ENCODE data around the gene RTN4R. TPM values are rescaled to one million over a fixed set of nuclear protein-coding genes. Genes with fewer than 3 reads are reported as not detected.

Gene RTN4R
- total and polyA plus RNA-seq, 2 experiments from 2014 or later = 10.6 to 38.4 TPM

DNA sequence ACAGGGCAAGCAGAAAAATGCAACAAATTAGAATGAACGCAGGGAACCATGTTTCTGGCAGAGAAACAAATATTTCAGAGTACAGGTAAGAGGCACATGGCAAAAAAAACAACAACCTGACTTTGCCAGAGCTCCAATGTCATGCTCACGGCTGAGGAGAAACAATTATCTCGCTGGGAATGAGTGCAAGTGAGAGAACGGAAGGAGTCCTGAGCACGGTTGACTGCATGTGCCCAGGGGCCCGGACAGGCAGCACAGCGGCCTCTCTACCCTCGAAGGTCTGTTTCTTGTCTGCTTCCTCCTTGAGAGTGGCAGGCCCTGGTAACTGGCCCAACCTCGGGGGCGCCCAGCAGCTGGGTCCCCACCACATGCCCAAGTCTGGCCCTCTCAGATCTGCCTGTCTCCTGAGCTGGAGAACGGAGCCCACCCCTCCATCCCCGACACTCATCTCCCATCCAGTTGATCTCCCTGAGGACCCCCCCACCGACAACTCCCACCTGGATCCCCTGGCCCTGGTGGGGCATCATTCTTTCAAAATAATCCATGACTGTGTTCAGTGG lies 24.6 kb upstream of the RTN4R start (continued):
- TF ChIP-seq, protein P1, sequence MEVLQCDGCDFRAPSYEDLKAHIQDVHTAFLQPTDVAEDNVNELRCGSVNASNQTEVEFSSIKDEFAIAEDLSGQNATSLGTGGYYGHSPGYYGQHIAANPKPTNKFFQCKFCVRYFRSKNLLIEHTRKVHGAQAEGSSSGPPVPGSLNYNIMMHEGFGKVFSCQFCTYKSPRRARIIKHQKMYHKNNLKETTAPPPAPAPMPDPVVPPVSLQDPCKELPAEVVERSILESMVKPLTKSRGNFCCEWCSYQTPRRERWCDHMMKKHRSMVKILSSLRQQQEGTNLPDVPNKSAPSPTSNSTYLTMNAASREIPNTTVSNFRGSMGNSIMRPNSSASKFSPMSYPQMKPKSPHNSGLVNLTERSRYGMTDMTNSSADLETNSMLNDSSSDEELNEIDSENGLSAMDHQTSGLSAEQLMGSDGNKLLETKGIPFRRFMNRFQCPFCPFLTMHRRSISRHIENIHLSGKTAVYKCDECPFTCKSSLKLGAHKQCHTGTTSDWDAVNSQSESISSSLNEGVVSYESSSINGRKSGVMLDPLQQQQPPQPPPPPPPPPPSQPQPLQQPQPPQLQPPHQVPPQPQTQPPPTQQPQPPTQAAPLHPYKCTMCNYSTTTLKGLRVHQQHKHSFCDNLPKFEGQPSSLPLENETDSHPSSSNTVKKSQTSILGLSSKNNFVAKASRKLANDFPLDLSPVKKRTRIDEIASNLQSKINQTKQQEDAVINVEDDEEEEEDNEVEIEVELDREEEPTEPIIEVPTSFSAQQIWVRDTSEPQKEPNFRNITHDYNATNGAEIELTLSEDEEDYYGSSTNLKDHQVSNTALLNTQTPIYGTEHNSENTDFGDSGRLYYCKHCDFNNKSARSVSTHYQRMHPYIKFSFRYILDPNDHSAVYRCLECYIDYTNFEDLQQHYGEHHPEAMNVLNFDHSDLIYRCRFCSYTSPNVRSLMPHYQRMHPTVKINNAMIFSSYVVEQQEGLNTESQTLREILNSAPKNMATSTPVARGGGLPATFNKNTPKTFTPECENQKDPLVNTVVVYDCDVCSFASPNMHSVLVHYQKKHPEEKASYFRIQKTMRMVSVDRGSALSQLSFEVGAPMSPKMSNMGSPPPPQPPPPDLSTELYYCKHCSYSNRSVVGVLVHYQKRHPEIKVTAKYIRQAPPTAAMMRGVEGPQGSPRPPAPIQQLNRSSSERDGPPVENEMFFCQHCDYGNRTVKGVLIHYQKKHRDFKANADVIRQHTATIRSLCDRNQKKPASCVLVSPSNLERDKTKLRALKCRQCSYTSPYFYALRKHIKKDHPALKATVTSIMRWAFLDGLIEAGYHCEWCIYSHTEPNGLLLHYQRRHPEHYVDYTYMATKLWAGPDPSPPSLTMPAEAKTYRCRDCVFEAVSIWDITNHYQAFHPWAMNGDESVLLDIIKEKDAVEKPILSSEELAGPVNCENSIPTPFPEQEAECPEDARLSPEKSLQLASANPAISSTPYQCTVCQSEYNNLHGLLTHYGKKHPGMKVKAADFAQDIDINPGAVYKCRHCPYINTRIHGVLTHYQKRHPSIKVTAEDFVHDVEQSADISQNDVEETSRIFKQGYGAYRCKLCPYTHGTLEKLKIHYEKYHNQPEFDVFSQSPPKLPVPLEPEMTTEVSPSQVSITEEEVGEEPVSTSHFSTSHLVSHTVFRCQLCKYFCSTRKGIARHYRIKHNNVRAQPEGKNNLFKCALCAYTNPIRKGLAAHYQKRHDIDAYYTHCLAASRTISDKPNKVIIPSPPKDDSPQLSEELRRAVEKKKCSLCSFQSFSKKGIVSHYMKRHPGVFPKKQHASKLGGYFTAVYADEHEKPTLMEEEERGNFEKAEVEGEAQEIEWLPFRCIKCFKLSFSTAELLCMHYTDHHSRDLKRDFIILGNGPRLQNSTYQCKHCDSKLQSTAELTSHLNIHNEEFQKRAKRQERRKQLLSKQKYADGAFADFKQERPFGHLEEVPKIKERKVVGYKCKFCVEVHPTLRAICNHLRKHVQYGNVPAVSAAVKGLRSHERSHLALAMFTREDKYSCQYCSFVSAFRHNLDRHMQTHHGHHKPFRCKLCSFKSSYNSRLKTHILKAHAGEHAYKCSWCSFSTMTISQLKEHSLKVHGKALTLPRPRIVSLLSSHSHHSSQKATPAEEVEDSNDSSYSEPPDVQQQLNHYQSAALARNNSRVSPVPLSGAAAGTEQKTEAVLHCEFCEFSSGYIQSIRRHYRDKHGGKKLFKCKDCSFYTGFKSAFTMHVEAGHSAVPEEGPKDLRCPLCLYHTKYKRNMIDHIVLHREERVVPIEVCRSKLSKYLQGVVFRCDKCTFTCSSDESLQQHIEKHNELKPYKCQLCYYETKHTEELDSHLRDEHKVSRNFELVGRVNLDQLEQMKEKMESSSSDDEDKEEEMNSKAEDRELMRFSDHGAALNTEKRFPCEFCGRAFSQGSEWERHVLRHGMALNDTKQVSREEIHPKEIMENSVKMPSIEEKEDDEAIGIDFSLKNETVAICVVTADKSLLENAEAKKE (CRISPR knock-in tag; IDR thresholded peaks at IDR 0.05) = no peak
- TF ChIP-seq NANOG (IDR thresholded peaks at IDR 0.05; ENCODE audit: borderline replicate concordance) = no peak

DNA sequence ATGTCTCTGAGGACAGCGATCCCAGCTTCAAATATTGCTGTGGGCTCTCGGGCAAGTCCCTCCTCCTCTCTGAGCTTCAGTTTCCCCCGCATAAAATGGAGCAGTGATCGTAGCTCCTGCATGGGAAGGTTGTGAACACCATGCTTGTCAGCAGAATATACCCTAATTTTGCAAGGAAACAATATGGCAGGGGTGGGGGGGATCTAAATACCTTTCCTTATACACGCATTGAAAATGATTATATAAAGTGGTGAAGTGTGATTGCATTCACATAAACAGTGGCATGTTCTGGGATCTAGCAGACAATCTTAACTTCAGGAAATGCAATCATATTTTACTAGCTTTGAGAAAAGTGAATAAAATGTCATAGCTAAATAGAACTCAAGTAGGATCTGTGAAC lies 24.0 kb upstream of the RTN4R start:
- Histone ChIP-seq H3K27ac (ENCODE audit: low read depth) (no peak overlapping the region), H3K4me1 (ENCODE audit: insufficient read depth) (no peaks in the 10 kb centered on the region), H3K36me3 (ENCODE audit: insufficient read depth) (no peaks in the 10 kb centered on the region), H3K79me2 (replicated peaks; ENCODE audit: insufficient read depth) (no peaks in the 10 kb centered on the region), H3K9me2 (ENCODE audit: insufficient read depth) (no peaks in the 10 kb centered on the region), H3K4me3 (no peak overlapping the region), H4K20me1 (replicated peaks; ENCODE audit: insufficient read depth) (no peaks in the 10 kb centered on the region), H3K4me2 (no peak overlapping the region), H2AFZ (no peak overlapping the region), H3F3A (replicated peaks; ENCODE audit: low read depth) (0 out of 2 replicates have a peak, but pooled peaks cover 3% of the 10 kb centered on the region), H3K27me3 (ENCODE audit: insufficient read depth) (peaks cover 4% of the 10 kb centered on the region; the same call in 1 of the 2 replicates)
- no peaks in the 10 kb centered on the region; the same call in 2 of the 3 replicates for H3K9me3 Mint-ChIP-seq
- no peak overlapping the region for H3K4me3 Mint-ChIP-seq
- H3K4me1 Mint-ChIP-seq = peaks cover 2% of the 10 kb centered on the region; the same call in 1 of the 3 replicates
- H3K36me3 Mint-ChIP-seq (ENCODE audit: low read depth) = no peaks in the 10 kb centered on the region
- H3K27ac Mint-ChIP-seq = no peak overlapping the region
- H3K27me3 Mint-ChIP-seq (ENCODE audit: insufficient read depth, low read depth, poor library complexity) = peaks cover 12% of the 10 kb centered on the region
- TF ChIP-seq POLR2AphosphoS5 (IDR thresholded peaks at IDR 0.05; ENCODE audit: low read depth) (no peak), ZNF331 (CRISPR knock-in tag; IDR thresholded peaks at IDR 0.05; ENCODE audit: low read depth) (no peak)
- ATAC-seq = no peak
- DNase-seq (ENCODE audit: low spot score) = no peak
